H54 (cell line): Measurements from ENCODE around the gene PAQR3.

ENCODE experiments used
- DNase-seq: peaks from one replicate; pipeline ENCODE4 v3.0.0; 2011; ENCODE audit warnings: low spot score, mixed read lengths; ENCODE audit not compliant: insufficient read length
- FAIRE-seq: peaks from 3 replicates; lab custom pipeline; 2011; peaks lifted over from hg19 to GRCh38; lab: Jason Lieb, UNC
- POLR2A ChIP-seq: IDR thresholded peaks from 2 replicates; pipeline ENCODE4 v1.6.1; 2011; ENCODE audit warnings: low read depth, mild to moderate bottlenecking, low read length

Gene PAQR3

GRCh38 chr4:78862314-78862737, 76.9 kb downstream of the PAQR3 start:
- no peak for TF ChIP-seq POLR2A
- FAIRE-seq (no peak), DNase-seq (no peak)
